Measurements from ENCODE around the gene ADM.

Gene ADM

GRCh38 chr11:10291801-10292638 lies 12.9 kb upstream of the ADM start:
- no peak for DNase-seq

DNA sequence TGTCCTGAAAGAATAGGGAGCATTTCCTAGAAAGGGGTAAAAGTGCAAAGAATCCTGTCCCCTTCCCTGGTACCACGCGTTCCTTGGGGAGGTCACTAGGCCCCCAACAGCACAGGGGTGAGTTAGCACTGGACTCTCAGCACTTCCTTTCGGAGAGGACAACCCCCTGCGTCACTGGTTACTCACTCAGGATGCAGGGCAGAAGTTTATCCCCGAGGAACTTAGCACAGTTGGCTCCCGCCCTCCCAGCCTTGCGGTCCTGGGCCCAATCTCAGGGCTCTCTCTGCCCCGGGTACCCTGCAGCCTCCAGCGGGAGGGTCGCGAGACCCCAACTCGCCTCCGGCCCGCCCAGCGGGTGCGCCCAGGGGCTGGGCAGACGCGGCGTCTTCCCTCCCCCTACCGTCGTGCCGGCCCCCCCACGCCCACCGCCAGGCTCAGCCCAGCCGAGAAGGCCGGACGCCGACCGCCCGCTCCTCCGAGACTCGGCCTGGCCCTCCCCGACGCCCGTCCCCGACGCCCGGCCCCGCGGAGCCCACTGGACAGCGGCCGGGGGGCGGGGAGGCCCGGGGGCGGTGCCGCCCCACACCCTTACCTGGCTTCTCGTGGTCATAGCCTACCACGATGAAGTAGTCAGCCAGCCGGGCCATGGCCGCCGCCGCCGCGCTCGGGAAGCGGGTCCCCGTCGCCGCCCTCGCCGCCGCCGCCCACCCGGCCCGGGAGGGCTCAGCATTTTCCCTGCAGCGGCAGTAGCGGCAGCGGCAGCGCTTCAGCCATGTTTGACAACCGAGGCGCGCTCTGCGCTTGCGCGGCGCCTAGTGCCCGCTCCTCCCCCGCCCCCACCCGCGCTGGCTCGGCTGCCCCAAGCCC lies 11.2 kb upstream of the ADM start, which contains the start of gene SBF2:
TSS of gene SBF2 (minus strand) at position 797 of the 867 bp plus-strand sequence. CDS start at position 647, 150 bp downstream.
- peak; percentile 57 to 64 (median 58) for DNase-seq

DNA sequence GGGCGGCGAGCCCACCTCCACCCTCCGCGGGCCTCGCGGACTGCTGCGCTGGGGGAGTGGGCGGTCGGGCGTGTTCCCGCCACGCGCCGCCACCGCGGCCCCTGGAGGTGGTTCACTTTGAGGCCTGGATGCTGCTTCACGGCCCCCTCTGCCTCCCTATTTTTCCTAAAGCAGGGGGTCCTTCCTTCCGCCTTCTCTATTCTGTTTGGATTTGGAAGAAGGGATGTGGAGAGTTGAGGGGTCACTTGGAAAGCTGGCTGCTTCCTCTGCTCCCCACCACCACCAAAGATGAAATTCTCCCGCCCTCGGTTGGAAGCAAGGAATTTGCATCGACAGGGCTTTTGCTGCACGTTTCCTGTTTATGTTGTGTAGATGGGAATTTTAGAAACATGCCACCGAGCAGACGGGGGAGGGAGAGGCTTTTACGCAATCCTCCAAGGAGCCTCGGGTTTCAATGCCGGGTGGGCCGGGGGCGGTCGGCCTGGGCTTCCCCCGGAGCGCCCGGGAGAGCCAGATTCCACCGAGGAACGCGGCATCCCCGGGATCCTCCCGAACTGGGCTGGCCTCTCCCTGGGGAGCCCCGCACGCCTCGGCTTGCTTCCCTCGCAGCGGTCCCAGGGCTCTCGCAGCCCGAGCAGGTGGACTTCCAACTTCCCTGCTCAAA lies 10.5 kb upstream of the ADM start:
- DNase-seq, result no peak

- no peak for DNase-seq
These were observed 9.6 kb upstream of the ADM start for GRCh38 chr11:10295064-10295901.

GRCh38 chr11:10298342-10298741 lies 6.5 kb upstream of the ADM start:
- no peak for DNase-seq

DNA sequence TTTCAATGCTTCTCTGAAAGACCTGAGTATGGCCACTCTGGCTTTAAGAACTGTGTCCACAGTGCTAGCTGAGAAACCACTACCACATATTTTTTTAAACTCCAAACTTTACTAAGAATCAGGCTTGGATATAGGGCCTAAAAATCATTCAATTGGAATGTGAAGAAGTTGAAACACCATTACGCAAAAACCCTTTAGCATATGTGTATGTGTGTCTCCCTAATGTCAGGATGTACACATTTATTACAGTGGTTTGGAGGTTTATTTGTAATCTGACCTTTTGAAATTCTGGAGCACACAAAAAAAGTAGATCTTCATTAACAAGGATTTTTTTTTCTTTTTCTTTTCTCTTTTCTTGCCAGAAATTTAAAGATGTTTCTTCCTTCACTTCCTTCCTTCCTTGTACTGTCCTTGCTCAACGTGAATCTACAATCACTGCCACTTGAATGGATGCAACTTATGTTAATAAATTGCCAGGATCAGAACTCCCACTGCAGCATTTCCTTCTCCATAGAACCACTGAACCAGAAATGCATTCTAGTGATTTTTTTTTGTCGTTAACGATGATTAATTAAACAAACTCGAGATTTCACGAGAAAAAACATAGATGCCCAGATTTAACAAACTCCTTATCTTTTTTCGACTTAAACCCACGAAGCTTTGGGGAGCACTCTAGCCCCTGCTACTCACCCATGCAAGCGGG lies 3.1 kb upstream of the ADM start:
- DNase-seq, result no peak

- DNase-seq, result no peak
These were observed 2.5 kb upstream of the ADM start for GRCh38 chr11:10302359-10302743.

- DNase-seq, result peak in 3 of 4 experiments; percentile 35 to 45 (median 36)
These were observed 1.9 kb upstream of the ADM start for GRCh38 chr11:10302744-10303557.

- DNase-seq, result no peak
These were observed 1.1 kb upstream of the ADM start for GRCh38 chr11:10303558-10304363.

DNA sequence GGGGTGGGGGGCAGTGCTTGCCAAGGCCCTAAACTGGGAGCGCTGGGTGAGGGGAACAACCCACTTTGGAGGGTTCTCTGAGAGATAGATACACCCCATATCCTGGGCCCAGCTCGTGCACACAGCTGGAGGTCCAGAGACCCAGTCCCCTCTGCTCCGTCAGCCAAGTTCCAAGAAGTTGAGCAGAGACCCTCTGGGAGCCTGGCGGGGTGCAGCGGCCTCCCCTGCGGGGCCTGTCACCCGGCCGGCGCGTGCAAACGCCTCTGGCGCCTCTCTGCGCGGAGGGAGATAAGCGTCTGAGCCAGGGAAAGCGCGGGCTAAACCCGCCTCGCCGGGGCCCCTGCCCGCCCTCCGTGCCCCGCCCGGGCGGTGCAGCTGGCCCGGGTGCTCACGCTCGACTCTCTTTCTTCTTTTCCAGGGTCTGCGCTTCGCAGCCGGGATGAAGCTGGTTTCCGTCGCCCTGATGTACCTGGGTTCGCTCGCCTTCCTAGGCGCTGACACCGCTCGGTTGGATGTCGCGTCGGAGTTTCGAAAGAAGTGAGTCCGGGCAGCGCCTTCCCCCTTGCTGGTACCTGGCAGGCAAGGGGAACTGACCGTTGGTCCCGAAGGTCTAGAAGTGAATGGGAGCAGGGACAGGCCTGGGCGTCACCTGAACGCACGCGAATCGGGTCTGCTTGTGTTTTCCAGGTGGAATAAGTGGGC lies 540 bp downstream of the ADM start:
- no peak for DNase-seq

DNA sequence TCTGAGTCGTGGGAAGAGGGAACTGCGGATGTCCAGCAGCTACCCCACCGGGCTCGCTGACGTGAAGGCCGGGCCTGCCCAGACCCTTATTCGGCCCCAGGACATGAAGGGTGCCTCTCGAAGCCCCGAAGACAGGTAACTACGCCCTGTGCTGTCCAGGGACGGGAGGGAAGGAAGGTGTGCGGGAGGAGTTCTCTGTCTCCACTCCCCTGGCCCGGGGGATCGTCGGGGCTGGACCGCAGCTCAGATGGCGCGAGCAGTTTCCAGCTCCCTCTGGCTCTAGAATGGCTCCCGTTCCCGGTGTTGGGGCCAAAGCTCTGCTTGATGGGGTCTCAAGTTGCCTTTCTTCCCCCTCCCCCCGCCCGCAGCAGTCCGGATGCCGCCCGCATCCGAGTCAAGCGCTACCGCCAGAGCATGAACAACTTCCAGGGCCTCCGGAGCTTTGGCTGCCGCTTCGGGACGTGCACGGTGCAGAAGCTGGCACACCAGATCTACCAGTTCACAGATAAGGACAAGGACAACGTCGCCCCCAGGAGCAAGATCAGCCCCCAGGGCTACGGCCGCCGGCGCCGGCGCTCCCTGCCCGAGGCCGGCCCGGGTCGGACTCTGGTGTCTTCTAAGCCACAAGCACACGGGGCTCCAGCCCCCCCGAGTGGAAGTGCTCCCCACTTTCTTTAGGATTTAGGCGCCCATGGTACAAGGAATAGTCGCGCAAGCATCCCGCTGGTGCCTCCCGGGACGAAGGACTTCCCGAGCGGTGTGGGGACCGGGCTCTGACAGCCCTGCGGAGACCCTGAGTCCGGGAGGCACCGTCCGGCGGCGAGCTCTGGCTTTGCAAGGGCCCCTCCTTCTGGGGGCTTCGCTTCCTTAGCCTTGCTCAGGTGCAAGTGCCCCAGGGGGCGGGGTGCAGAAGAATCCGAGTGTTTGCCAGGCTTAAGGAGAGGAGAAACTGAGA lies 1.4 kb downstream of the ADM start:
- DNase-seq, result no peak

DNA sequence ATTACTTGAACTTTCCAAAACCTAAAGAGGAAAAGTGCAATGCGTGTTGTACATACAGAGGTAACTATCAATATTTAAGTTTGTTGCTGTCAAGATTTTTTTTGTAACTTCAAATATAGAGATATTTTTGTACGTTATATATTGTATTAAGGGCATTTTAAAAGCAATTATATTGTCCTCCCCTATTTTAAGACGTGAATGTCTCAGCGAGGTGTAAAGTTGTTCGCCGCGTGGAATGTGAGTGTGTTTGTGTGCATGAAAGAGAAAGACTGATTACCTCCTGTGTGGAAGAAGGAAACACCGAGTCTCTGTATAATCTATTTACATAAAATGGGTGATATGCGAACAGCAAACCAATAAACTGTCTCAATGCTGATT lies 2.1 kb downstream of the ADM start:
- no peak for DNase-seq

DNA sequence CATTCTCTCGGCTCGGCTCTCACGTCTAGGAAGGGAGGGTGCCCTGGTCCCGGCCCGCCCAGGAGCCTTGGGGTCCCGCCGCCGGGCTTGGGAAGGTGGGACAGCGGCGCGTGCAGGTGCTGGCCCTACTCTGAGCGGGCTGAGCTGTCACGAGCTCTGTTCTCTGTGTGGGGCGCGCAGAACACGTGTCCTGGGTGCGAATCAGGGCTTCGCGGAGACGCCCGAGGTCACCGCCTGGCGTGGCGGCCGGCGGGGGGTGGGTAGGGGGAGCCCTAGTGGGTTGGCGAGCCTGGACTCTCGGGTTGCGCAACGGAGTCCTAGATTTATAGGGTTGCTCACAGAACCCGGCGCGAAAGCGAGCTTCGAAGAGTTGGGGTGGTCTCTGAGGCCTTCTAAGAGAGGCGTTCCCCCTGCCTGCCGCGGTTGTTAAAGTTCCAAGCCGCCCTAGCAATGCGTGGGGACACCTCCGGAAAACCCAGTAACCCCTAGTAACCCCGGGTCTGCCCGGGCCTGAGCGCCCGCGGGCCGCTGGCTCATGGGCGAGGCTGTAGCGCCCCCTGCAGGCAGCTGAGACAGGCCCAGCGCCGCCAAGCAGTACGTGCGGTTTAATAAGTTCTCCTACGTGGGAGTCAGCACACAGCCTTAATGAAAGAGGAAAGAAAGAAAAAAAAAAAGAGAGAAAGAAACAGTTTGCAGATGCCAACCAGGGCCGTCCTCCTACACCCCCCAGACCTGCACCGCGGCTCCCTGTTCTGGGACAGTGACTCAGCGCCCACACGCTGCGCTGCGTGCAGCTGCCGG lies 2.7 kb downstream of the ADM start:
- peak; percentile 64 to 72 (median 65) for DNase-seq

GRCh38 chr11:10308201-10308954 lies 3.5 kb downstream of the ADM start:
- no peak for DNase-seq

DNA sequence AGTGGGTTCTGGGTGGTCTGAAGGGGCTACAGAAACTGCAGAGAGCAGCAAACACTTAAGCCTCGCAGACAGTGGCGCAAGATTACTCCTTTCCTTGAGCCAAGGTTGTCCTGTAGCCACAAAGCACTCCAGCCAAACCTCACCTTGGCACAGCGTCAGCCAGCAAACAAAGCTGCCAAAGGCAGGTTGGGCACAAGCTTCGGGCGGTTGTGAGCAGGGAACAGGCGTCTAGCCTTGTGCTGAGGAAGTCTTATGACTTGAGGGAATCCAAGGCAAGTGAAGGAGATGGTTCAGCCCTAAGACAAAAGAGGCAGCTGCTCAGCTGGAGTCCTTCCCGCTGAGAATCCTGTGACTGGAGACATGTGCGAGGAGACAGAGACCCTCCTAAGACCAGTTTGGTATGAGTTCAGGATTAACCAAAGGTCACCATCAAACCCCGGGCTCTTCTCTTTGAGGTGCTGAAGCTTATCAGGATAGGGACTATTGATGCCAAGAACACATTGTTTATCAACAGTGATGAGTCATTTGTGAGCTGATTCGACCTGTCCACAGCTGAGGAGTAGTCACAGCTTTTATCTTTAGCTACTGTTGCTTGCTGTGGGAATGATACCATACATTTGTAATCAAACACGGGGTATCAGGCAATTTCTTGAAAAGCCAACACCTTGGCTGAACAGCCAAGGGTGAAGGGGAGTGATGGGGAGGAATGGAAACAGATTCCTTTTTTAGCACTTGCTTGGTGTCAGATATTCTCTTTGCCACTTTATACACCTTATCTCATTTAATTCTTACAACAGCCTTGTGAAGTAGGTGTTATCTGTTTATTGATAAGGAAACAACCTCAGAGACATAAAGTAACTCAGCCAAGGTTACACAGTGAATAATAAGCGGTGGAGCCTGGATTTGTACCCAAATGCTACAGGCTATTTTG lies 4.6 kb downstream of the ADM start:
- no peak for DNase-seq
